Endothelial cell of umbilical vein (primary cell): Measurements from ENCODE around the gene AKAP13. TPM values are rescaled to one million over a fixed set of nuclear protein-coding genes. Genes with fewer than 3 reads are reported as not detected.

Source experiments
- BruUV-seq: library from RNA; stranded (reverse); fragments of 400-500 nt; replicated peaks from 2 replicates; lab custom pipeline; 2021; lab: Mats Ljungman, UMichigan
- CTCF ChIA-PET: fragments of 300-600, 350-600 bp; sonication (Branson Sonifier 250); formaldehyde crosslinking; loops from one replicate; lab custom pipeline; 2021; ENCODE audit warnings: antibody characterized with exemption, inconsistent platforms; lab: Charles Lee
- POLR2A ChIA-PET: fragments of 300-600, 350-600 bp; sonication (Branson Sonifier 250); formaldehyde crosslinking; loops from one replicate; lab custom pipeline; 2021; ENCODE audit warnings: antibody characterized with exemption, inconsistent platforms; lab: Charles Lee
- DNase-seq: peaks from one replicate; pipeline ENCODE4 v3.0.0-alpha.2; 2011; ENCODE audit warnings: low read depth, low spot score
- FAIRE-seq: peaks from 2 replicates; lab custom pipeline; 2011; peaks lifted over from hg19 to GRCh38; lab: Jason Lieb, UNC
- H2AFZ ChIP-seq: 2 replicates; pipeline ENCODE4 v1.6.0; 2012; ENCODE audit warnings: low read depth, low read length, control low read depth, inconsistent platforms
- H3K27ac ChIP-seq: 2 replicates; pipeline ENCODE4 v1.5.1; 2011; ENCODE audit warnings: low read depth, mild to moderate bottlenecking, control low read depth, low read length, moderate library complexity; ENCODE audit not compliant: insufficient read depth
- H3K27me3 ChIP-seq, 2 experiments: 2 replicates each; pipeline versions ENCODE4 v1.6.0 to v1.6.1; 2011; ENCODE audit warnings: low read length in 2 of 2, mixed read lengths in 1 of 2; ENCODE audit not compliant: control insufficient read depth in 2 of 2, insufficient read depth in 2 of 2
- H3K36me3 ChIP-seq, 2 experiments: 2 replicates in 1 of 2; 3 replicates in 1 of 2; pipeline ENCODE4 v1.5.1; 2011; ENCODE audit warnings: low read length in 2 of 2, mild to moderate bottlenecking in 1 of 2, moderate library complexity in 1 of 2; ENCODE audit not compliant: control insufficient read depth in 2 of 2, insufficient read depth in 2 of 2; ENCODE audit errors: extremely low read depth in 1 of 2
- H3K4me1 ChIP-seq: 3 replicates; pipeline ENCODE4 v1.5.1; 2011; ENCODE audit warnings: mild to moderate bottlenecking, low read length; ENCODE audit not compliant: control insufficient read depth, insufficient read depth; ENCODE audit errors: extremely low read depth
- H3K4me2 ChIP-seq: 2 replicates; pipeline ENCODE4 v1.6.1; 2011; ENCODE audit warnings: low read length, control low read depth, mixed read lengths; ENCODE audit not compliant: insufficient read depth
- H3K4me3 ChIP-seq, 3 experiments: fragments of 200-600 bp in 1 of 3; sonication (generic), shearing (Covaris generic) in 1 of 3; replicated peaks in 1 of 3; 2 replicates each; pipeline ENCODE4 v1.5.1; 2011 to 2016; ENCODE audit warnings: control low read depth in 3 of 3, low read length in 3 of 3, mild to moderate bottlenecking in 2 of 3, inconsistent platforms in 1 of 3, low read depth in 1 of 3, moderate library complexity in 1 of 3; ENCODE audit not compliant: insufficient read depth in 1 of 3
- H3K79me2 ChIP-seq: 2 replicates; pipeline ENCODE4 v1.6.0; 2012; ENCODE audit warnings: low read length, inconsistent platforms; ENCODE audit not compliant: control insufficient read depth, insufficient read depth
- H3K9ac ChIP-seq: replicated peaks from 2 replicates; pipeline ENCODE3; 2011; ENCODE audit warnings: low read length, control low read depth; ENCODE audit not compliant: insufficient read depth; ENCODE audit errors: extremely low read depth
- H3K9me1 ChIP-seq: replicated peaks from 3 replicates; pipeline ENCODE4 v1.6.0; 2011; ENCODE audit warnings: mild to moderate bottlenecking, low read length; ENCODE audit not compliant: control insufficient read depth, insufficient read depth; ENCODE audit errors: extremely low read depth
- H3K9me3 ChIP-seq: replicated peaks from 2 replicates; pipeline ENCODE4 v1.5.1; 2012; ENCODE audit warnings: low read length, inconsistent platforms; ENCODE audit not compliant: control insufficient read depth, insufficient read depth
- H4K20me1 ChIP-seq: replicated peaks from 2 replicates; pipeline ENCODE3; 2011; ENCODE audit warnings: mild to moderate bottlenecking, low read length; ENCODE audit not compliant: control insufficient read depth, insufficient read depth; ENCODE audit errors: extremely low read depth
- EZH2 ChIP-seq: IDR thresholded peaks from 2 replicates; pipeline ENCODE4 v1.6.1; 2012; ENCODE audit warnings: borderline replicate concordance, low read depth, mild to moderate bottlenecking, moderate library complexity, low read length, inconsistent platforms; ENCODE audit not compliant: severe bottlenecking
- FOS ChIP-seq: IDR thresholded peaks from 2 replicates; pipeline ENCODE4 v1.6.1; 2011; ENCODE audit warnings: mild to moderate bottlenecking, low read length, moderate library complexity, borderline replicate concordance; ENCODE audit not compliant: insufficient read depth
- GATA2 ChIP-seq: IDR thresholded peaks from 2 replicates; pipeline ENCODE4 v1.7.0; 2011; ENCODE audit warnings: low read depth, mild to moderate bottlenecking, moderate library complexity, mixed read lengths, low read length; ENCODE audit not compliant: insufficient read length, insufficient read depth
- JUN ChIP-seq: IDR thresholded peaks from 2 replicates; pipeline ENCODE4 v1.6.1; 2011; ENCODE audit warnings: borderline replicate concordance, low read depth; ENCODE audit not compliant: insufficient read length, insufficient read depth
- MYC ChIP-seq: IDR thresholded peaks from one replicate; pipeline ENCODE4 v1.6.1; 2011; ENCODE audit warnings: mild to moderate bottlenecking, low read depth, low read length
- POLR2A ChIP-seq: IDR thresholded peaks from 2 replicates; pipeline ENCODE4 v1.6.1; 2012; ENCODE audit warnings: low read depth, mild to moderate bottlenecking, control low read depth, low read length
- POLR2AphosphoS5 ChIP-seq: IDR thresholded peaks from 2 replicates; pipeline ENCODE4 v1.6.1; 2012; ENCODE audit warnings: low read depth, mild to moderate bottlenecking, control low read depth, low read length, moderate library complexity; ENCODE audit not compliant: insufficient read depth
- dilution Hi-C: fragments of 300-500 bp; cut with MboI; formaldehyde crosslinking; loops from one replicate; pipeline ENCODE4 v1.15.0; 2019; ENCODE audit warnings: low sequenced_read_pairs; ENCODE audit not compliant: extremely low pct_ligation_motif_present
- intact Hi-C: fragments of 100-400 bp; cut with micrococcal nuclease; formaldehyde crosslinking; loops from one replicate; pipeline ENCODE4 v1.10.0; 2022
- polyA plus RNA-seq, 4 experiments: library from polyadenylated mRNA; depleted of rRNA in 3 of 4; stranded (reverse) in 3 of 4; unstranded in 1 of 4; fragments of >200 nt; gene quantifications; 2 replicates each; pipeline versions ENCODE4 v1.2.1 to v1.2.3, GENCODE V29; 2011 to 2012; ENCODE audit warnings: missing spikeins in 1 of 4
- total RNA-seq: library from RNA; stranded (reverse); gene quantifications from 2 replicates; pipeline ENCODE4 v1.2.3, GENCODE V29; 2021
- TF ChIP-seq, protein P1 (sequence below): IDR thresholded peaks from 2 replicates; pipeline ENCODE4 v1.6.1; 2011; ENCODE audit not compliant: insufficient read depth, insufficient read length
- TF ChIP-seq, protein P2 (sequence below), 2 donors: IDR thresholded peaks; 1 replicate in 1 of 2; 2 replicates in 1 of 2; pipeline ENCODE4 v1.5.1; 2011; ENCODE audit warnings: low read length in 2 of 2, mild to moderate bottlenecking in 2 of 2, moderate library complexity in 2 of 2, control low read depth in 1 of 2, inconsistent platforms in 1 of 2, low read depth in 1 of 2; ENCODE audit not compliant: insufficient read depth in 1 of 2; ENCODE audit errors: extremely low read depth in 1 of 2

AKAP13 gene
- total and polyA plus RNA-seq, 2 donors (not counting 3 experiments of a cell fraction or from before 2014, with no cell fraction given), result 22.8 to 87.8 TPM

DNA sequence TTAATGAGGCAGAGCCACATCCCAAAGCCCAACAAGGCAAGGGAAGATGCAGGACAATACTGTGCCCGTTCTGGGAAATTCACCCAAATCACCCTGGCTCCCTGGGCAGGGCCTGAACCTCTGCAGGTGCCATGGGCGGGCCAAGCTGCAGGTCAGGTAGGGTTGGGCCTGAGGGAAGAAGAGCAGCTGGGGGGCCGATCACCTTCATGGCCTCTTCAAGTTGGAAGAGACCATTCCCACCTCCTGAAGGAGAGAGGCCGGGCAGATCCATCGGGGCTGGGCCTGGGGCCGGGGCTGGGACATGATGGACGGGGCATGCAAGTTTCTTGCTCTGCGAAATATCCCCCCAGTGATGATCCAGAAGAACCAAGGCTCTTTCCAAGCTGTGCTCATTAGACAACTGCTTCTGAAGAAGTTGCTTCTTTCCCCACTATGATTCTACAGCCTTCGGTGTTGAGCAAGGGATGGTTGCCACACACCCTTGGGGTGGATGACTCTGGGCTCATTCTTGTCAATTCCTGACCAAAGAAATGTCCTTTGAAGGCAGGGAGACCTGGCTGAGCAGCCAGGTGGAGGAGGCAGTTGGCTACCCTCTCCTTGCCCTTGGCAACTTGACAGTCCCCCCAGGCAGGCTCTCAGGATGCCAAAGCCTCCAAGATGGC lies 376.1 kb downstream of the AKAP13 start:
- no TSS peak for BruUV-seq
- POLR2A ChIA-PET, result no interaction called here

More for the DNA sequence above, 376.1 kb downstream of the AKAP13 start:
- no peaks in the 10 kb centered on the region for H3K36me3 ChIP-seq
- no peaks in the 10 kb centered on the region for H3K27me3 ChIP-seq
- DNase-seq, result no peak
- no peak overlapping the region for H3K4me3 ChIP-seq
- no peaks in the 10 kb centered on the region for H4K20me1 ChIP-seq
- H3K9me3 ChIP-seq, result no peaks in the 10 kb centered on the region
- H3K9ac ChIP-seq, result no peak overlapping the region
- H3K4me1 ChIP-seq, result no peaks in the 10 kb centered on the region
- no peak for TF ChIP-seq POLR2A
- no peak for TF ChIP-seq FOS
- no peak for TF ChIP-seq GATA2
- TF ChIP-seq, protein P1, sequence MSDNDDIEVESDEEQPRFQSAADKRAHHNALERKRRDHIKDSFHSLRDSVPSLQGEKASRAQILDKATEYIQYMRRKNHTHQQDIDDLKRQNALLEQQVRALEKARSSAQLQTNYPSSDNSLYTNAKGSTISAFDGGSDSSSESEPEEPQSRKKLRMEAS, result no peak
- TF ChIP-seq POLR2AphosphoS5, result no peak
- TF ChIP-seq JUN, result no peak
- TF ChIP-seq MYC, result no peak
- TF ChIP-seq, protein P2, sequence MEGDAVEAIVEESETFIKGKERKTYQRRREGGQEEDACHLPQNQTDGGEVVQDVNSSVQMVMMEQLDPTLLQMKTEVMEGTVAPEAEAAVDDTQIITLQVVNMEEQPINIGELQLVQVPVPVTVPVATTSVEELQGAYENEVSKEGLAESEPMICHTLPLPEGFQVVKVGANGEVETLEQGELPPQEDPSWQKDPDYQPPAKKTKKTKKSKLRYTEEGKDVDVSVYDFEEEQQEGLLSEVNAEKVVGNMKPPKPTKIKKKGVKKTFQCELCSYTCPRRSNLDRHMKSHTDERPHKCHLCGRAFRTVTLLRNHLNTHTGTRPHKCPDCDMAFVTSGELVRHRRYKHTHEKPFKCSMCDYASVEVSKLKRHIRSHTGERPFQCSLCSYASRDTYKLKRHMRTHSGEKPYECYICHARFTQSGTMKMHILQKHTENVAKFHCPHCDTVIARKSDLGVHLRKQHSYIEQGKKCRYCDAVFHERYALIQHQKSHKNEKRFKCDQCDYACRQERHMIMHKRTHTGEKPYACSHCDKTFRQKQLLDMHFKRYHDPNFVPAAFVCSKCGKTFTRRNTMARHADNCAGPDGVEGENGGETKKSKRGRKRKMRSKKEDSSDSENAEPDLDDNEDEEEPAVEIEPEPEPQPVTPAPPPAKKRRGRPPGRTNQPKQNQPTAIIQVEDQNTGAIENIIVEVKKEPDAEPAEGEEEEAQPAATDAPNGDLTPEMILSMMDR (IDR thresholded peaks at IDR 0.05; ENCODE audit: extremely low read depth in 1 of 2, insufficient read depth in 1 of 2, low read depth in 1 of 2, low read length in 2 of 2), result no peak
- no peak for TF ChIP-seq EZH2
- intact Hi-C loops, result no loop called here
- dilution Hi-C loops, result no loop called here
- H3K4me2 ChIP-seq, result no peak overlapping the region
- H2AFZ ChIP-seq, result no peak overlapping the region
- FAIRE-seq, result no peak
- no peaks in the 10 kb centered on the region for H3K9me1 ChIP-seq
- no peak overlapping the region for H3K27ac ChIP-seq
- CTCF ChIA-PET, result no interaction called here
- H3K79me2 ChIP-seq, result no peaks in the 10 kb centered on the region
